CD8-positive, alpha-beta memory T cell (primary cell): ENCODE results near the gene PTPRE. TPM values are rescaled to one million over a fixed set of nuclear protein-coding genes. Genes with fewer than 3 reads are reported as not detected.

Source experiments
- CTCF ChIA-PET: fragments of 350-600 bp; sonication (Branson Sonifier 250); formaldehyde crosslinking; loops from one replicate; lab custom pipeline; 2021; ENCODE audit warnings: antibody characterized with exemption; lab: Charles Lee
- POLR2A ChIA-PET: fragments of 350-600 bp; sonication (Branson Sonifier 250); formaldehyde crosslinking; loops from one replicate; lab custom pipeline; 2021; ENCODE audit warnings: antibody characterized with exemption; lab: Charles Lee
- DNase-seq, 5 donors: peaks; one replicate each; pipeline versions ENCODE4 v3.0.0 to v3.0.0-alpha.2; 2020 to 2022; ENCODE audit warnings: mixed read lengths in 1 of 5
- H3K27ac ChIP-seq: one replicate; pipeline ENCODE4 v1.7.0; 2013; ENCODE audit warnings: low read depth, mild to moderate bottlenecking, low read length, moderate library complexity
- H3K27me3 ChIP-seq: 2 replicates; pipeline ENCODE4 v1.7.0; 2013; ENCODE audit warnings: low read length, mild to moderate bottlenecking; ENCODE audit not compliant: insufficient read depth, poor library complexity, severe bottlenecking
- H3K36me3 ChIP-seq: 2 replicates; pipeline ENCODE4 v1.7.0; 2013; ENCODE audit warnings: mild to moderate bottlenecking, low read length, moderate library complexity; ENCODE audit not compliant: insufficient read depth
- H3K4me1 ChIP-seq: 2 replicates; pipeline ENCODE4 v1.7.0; 2013; ENCODE audit warnings: mild to moderate bottlenecking, low read length, moderate library complexity; ENCODE audit not compliant: insufficient read depth
- H3K4me3 ChIP-seq: 2 replicates; pipeline ENCODE4 v1.7.0; 2013; ENCODE audit warnings: mild to moderate bottlenecking, low read length
- H3K9me3 ChIP-seq: 2 replicates; pipeline ENCODE4 v1.7.0; 2013; ENCODE audit warnings: mild to moderate bottlenecking, low read length
- H3K27ac Mint-ChIP-seq, 8 donors: one replicate each; pipeline ENCODE4 v1.8.0; 2020 to 2021; ENCODE audit warnings: mixed read lengths in 8 of 8, mild to moderate bottlenecking in 6 of 8, inconsistent platforms in 3 of 8, moderate library complexity in 3 of 8
- H3K27me3 Mint-ChIP-seq, 2 donors: one replicate each; pipeline ENCODE4 v1.8.0; 2020 to 2021; ENCODE audit warnings: mixed read lengths in 2 of 2, mild to moderate bottlenecking in 1 of 2, moderate library complexity in 1 of 2
- H3K36me3 Mint-ChIP-seq, 3 donors: one replicate each; pipeline ENCODE4 v1.8.0; 2020 to 2021; ENCODE audit warnings: mixed read lengths in 3 of 3, inconsistent platforms in 1 of 3, mild to moderate bottlenecking in 1 of 3
- H3K4me1 Mint-ChIP-seq, 3 donors: one replicate each; pipeline ENCODE4 v1.8.0; 2020 to 2021; ENCODE audit warnings: mixed read lengths in 3 of 3, inconsistent platforms in 1 of 3, mild to moderate bottlenecking in 1 of 3
- H3K4me3 Mint-ChIP-seq, 7 donors: one replicate each; pipeline ENCODE4 v1.8.0; 2020 to 2021; ENCODE audit warnings: mixed read lengths in 7 of 7, mild to moderate bottlenecking in 6 of 7, moderate library complexity in 4 of 7, inconsistent platforms in 2 of 7
- H3K9me3 Mint-ChIP-seq, 5 donors: one replicate each; pipeline ENCODE4 v1.8.0; 2020 to 2022; ENCODE audit warnings: mixed read lengths in 5 of 5, mild to moderate bottlenecking in 3 of 5, moderate library complexity in 2 of 5, inconsistent platforms in 1 of 5
- polyA plus RNA-seq: library from polyadenylated mRNA; unstranded; fragments of 300-500 nt; fragmentation: Illumina TruSeq; gene quantifications from one replicate; pipeline ENCODE4 v1.2.3, GENCODE V29; 2021
- total RNA-seq, 2 experiments: library from RNA; stranded (reverse); gene quantifications; one replicate each; pipeline ENCODE4 v1.2.3, GENCODE V29; 2021

PTPRE gene
- total and polyA plus RNA-seq, 3 experiments from 2014 or later = 25.2 to 29.5 (median 26.0) TPM

DNA sequence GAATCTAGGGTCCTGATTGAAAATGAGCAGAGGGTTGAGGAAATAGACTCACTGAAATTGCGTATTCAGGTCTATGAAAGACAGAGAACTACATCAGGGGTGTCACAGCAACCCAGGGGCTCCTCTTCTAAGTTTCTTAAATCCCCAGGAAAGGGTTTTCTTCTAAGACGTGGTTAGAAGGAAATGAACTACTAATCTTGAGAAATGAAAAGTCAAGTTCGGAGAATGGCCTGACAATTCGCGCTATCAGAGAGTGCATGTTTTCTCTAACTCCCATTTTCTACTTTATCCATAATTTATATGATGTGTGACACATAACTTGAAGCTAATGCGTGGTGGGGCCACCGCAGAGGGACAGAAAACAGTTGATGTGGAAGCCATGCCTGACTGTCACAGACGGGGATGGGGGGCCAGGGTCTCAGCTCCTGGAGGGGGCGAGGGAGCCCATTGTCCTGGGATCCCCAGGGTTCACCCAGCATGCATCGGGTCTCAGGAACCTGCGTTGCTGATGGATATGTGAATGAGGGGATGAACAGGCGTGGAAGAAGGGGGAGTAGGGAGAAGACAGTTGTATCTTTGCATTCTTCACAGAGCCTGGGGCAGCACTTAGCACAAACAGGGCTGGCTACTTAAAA, 86.3 kb downstream of the PTPRE start:
- no peaks in the 10 kb centered on the region for H3K9me3 Mint-ChIP-seq
- no peak for DNase-seq
- no peak overlapping the region for H3K27ac Mint-ChIP-seq

DNA sequence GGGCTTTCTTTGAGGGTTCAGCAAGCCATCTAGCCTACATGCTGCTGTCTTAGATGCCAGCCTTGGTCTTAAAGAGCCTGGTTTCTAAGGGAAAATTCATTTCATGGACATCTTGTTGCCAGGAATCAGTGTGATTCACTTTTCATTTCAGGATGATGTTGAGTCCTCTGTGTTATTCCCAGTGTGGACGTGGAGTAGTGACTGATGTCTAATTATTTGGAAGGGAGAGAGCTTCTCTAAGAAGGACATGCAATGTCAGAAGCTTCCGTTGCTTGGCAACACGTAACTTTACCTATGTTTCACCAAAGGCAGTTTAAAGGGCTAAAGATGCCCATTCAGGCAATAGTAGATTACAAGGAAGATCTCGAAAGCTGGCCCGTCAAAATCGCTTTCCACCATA, 89.0 kb downstream of the PTPRE start:
- H3K27ac Mint-ChIP-seq = no peak overlapping the region
- H3K27me3 Mint-ChIP-seq = peaks cover 14 to 30% of the 10 kb centered on the region in 2 donors
- Histone ChIP-seq H3K4me3 (no peak overlapping the region), H3K9me3 (no peaks in the 10 kb centered on the region), H3K27ac (no peak overlapping the region), H3K36me3 (no peaks in the 10 kb centered on the region), H3K27me3 (no peaks in the 10 kb centered on the region), H3K4me1 (peaks cover 9% of the 10 kb centered on the region)
- CTCF ChIA-PET = no interaction called here
- no peaks in the 10 kb centered on the region for H3K36me3 Mint-ChIP-seq
- no peak overlapping the region for H3K4me3 Mint-ChIP-seq
- POLR2A ChIA-PET = no interaction called here
- no peaks in the 10 kb centered on the region for H3K9me3 Mint-ChIP-seq
- H3K4me1 Mint-ChIP-seq = peaks cover 8 to 9% (median 8%) of the 10 kb centered on the region in 3 donors
- DNase-seq = no peak

More for the DNA sequence above, 86.3 kb downstream of the PTPRE start:
- H3K27ac ChIP-seq = no peak overlapping the region
- Mint-ChIP-seq H3K36me3 (no peaks in the 10 kb centered on the region), H3K27me3 (peaks cover 9 to 37% of the 10 kb centered on the region in 2 donors), H3K4me1 (peaks cover 10 to 20% (median 15%) of the 10 kb centered on the region in 3 donors), H3K4me3 (no peak overlapping the region)
- no peak overlapping the region for H3K4me3 ChIP-seq
- no peaks in the 10 kb centered on the region for H3K36me3 ChIP-seq
- H3K9me3 ChIP-seq = no peaks in the 10 kb centered on the region
- no peaks in the 10 kb centered on the region for H3K27me3 ChIP-seq
- POLR2A ChIA-PET = no interaction called here
- H3K4me1 ChIP-seq = peaks cover 9% of the 10 kb centered on the region
- CTCF ChIA-PET = no interaction called here

DNA sequence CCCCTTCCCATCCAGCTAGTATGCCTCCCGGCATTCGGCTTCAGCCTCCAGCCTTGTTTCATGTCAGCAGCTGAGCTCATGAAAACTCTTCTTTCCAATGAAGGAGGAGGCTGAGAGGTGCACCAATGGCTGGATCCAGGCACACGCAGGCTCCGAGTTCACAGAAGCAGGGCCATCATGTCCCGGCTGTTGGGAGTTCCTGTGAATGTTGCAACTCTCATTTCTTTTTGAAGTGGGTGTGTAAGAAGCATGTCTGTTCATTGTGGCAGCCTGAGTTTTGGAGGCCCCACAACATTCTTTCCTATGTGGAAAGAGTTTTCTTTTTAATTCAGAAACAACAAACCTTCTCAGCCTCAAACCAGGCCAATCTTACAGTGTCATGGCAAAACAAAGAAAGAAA, 89.7 kb downstream of the PTPRE start:
- Histone ChIP-seq H3K4me1 (peaks cover 4% of the 10 kb centered on the region), H3K27me3 (no peaks in the 10 kb centered on the region), H3K4me3 (no peak overlapping the region), H3K9me3 (no peaks in the 10 kb centered on the region), H3K36me3 (no peaks in the 10 kb centered on the region), H3K27ac (no peak overlapping the region)
- Mint-ChIP-seq H3K4me1 (peaks cover 1 to 4% (median 1%) of the 10 kb centered on the region in 3 donors), H3K9me3 (no peaks in the 10 kb centered on the region), H3K27me3 (peaks cover 19 to 30% of the 10 kb centered on the region in 2 donors), H3K27ac (no peak overlapping the region), H3K4me3 (no peak overlapping the region), H3K36me3 (no peaks in the 10 kb centered on the region)
- CTCF ChIA-PET = no interaction called here
- POLR2A ChIA-PET = no interaction called here
- DNase-seq = no peak

DNA sequence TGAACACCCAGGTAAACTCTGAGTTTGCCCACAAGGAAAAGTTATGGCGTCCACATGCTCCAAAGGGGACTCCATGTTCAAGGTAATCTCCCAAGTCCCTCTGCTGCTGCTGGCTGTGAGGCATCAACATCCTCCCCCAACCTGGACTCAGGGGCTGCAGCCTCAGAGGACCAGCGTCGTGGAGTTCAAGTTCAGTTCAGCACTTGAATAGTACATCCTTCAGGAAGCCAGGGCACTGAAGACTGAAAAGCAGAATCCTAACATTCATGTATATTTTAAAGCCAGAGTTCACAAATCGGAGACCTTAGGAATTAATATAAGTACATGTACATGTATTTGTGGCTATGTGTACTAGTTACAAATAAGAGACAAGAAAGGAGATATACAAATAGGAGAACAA, 90.4 kb downstream of the PTPRE start:
- peaks cover 0 to 4% (median 0%) of the 10 kb centered on the region in 3 donors for H3K4me1 Mint-ChIP-seq
- no peak overlapping the region for H3K4me3 Mint-ChIP-seq
- no peaks in the 10 kb centered on the region for H3K36me3 Mint-ChIP-seq
- Histone ChIP-seq H3K36me3 (no peaks in the 10 kb centered on the region), H3K27me3 (no peaks in the 10 kb centered on the region), H3K27ac (no peak overlapping the region), H3K4me3 (no peak overlapping the region), H3K4me1 (no peaks in the 10 kb centered on the region), H3K9me3 (no peaks in the 10 kb centered on the region)
- ChIA-PET POLR2A (no interaction called here), CTCF (no interaction called here)
- no peaks in the 10 kb centered on the region for H3K9me3 Mint-ChIP-seq
- DNase-seq = no peak
- peaks cover 18 to 35% of the 10 kb centered on the region in 2 donors for H3K27me3 Mint-ChIP-seq
- no peak overlapping the region for H3K27ac Mint-ChIP-seq

DNA sequence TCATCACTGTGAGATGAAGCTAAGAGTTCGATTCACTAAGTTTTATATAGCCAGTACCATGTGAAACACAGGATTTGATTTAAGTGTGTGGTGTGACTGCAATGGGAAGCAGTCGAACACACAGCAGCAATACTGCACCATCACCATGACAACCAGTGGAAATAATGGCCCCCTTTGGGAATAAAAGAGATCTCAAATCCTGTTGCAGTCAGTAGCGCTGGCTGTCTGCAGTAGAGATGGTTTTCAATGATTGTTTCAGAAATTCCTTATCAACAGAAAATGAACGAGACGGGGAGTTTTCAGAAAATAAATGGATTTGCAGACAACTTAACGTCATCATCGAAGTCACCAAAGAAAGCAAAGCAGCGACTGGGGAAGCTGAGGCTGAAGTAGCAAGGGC, 91.0 kb downstream of the PTPRE start:
- H3K36me3 ChIP-seq = no peaks in the 10 kb centered on the region
- Mint-ChIP-seq H3K27me3 (peaks cover 18 to 37% of the 10 kb centered on the region in 2 donors), H3K36me3 (no peaks in the 10 kb centered on the region), H3K4me3 (no peak overlapping the region), H3K4me1 (peaks cover 0 to 4% (median 0%) of the 10 kb centered on the region in 3 donors), H3K27ac (no peak overlapping the region), H3K9me3 (no peaks in the 10 kb centered on the region)
- ChIA-PET POLR2A (no interaction called here), CTCF (interaction anchor here (1.4 kb wide), 1 partner anchor 12 kb away, joined by 3 read pairs; no protein-coding TSS in a partner anchor)
- no peak for DNase-seq
- H3K27me3 ChIP-seq = no peaks in the 10 kb centered on the region
- H3K27ac ChIP-seq = no peak overlapping the region
- no peaks in the 10 kb centered on the region for H3K9me3 ChIP-seq
- H3K4me3 ChIP-seq = no peak overlapping the region
- no peaks in the 10 kb centered on the region for H3K4me1 ChIP-seq

DNA sequence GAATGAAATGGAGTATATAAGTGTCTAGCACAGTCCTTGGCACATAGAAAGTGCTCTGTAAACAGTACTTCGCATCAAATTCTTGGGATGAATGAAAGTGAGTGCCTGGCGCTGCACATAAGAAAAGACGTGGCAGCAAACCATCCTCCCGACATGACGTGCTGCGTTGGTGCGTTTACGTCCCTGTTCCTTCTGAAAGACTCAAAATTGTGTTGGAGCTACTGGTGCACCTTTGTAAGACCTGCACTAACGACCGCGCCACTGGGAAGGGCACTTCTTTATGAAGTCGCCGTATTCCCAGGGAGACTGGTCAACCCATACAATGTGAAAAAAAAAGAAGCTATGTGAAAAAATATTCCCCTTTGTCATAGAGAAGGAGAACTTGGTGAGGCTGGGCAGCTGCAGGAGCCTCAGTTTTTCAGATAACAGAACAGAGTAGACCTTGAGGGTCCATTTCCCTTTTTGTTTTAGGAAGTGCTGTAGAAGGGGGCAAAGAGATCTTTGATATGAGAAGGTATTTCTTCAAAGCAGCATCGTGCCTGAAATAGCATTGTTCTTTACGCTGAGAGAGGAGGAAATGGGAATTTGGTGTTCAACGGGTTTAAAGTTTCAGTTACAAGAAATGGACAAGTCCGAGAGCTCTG, 91.7 kb downstream of the PTPRE start:
- no peak for DNase-seq
- H3K4me3 Mint-ChIP-seq = no peak overlapping the region
- H3K4me3 ChIP-seq = no peak overlapping the region
- H3K27me3 ChIP-seq = no peaks in the 10 kb centered on the region
- H3K4me1 ChIP-seq = no peaks in the 10 kb centered on the region
- H3K27ac ChIP-seq = no peak overlapping the region
- H3K9me3 Mint-ChIP-seq = no peaks in the 10 kb centered on the region
- H3K36me3 ChIP-seq = no peaks in the 10 kb centered on the region
- H3K36me3 Mint-ChIP-seq = no peaks in the 10 kb centered on the region
- POLR2A ChIA-PET = no interaction called here
- H3K4me1 Mint-ChIP-seq = peaks cover 0 to 4% (median 0%) of the 10 kb centered on the region in 3 donors
- H3K9me3 ChIP-seq = no peaks in the 10 kb centered on the region
- no peak overlapping the region for H3K27ac Mint-ChIP-seq
- peaks cover 18 to 33% of the 10 kb centered on the region in 2 donors for H3K27me3 Mint-ChIP-seq
- CTCF ChIA-PET = interaction anchor here (1.4 kb wide), 1 partner anchor 11 kb away, joined by 3 read pairs; no protein-coding TSS in a partner anchor

DNA sequence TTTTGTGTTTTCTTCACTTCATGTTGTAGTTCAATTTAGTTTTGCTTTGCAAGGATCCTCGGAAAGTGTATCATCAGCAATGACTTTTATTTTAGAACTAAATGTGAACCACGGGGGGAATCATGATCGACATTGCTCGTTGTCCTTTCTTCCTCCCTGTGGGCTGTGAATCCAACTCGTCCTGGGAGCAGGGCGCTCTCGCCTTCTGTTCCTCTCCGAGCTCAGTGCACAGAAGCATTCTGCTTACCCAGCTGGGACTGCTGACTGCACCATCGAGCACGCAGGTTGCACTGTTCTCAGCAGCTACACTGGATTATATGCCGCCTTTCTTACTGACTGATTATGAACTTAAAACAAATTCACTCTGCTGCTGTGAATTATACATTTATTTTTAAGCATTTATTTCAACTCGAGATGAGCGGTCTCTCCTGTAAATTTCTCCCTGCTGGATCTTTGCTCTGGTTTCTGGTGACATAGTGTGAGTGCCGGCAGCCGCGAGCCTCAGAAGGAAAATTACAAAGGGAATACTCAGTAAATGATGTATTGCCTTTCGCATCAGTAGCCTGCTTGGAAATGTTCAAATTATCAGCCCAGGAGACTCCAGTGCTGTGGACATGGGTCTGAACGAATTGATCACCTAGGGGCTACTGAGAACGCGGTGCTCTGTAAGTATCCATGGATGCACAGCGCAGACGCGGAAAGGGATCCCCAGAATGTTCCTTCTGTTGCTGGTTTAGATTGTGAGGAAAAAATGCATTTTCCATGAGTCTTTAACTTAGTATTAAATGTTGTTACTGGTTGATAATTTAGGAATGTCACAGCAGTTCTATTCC, 92.6 kb downstream of the PTPRE start:
- Mint-ChIP-seq H3K4me3 (no peak overlapping the region), H3K27me3 (peaks cover 24 to 32% of the 10 kb centered on the region in 2 donors), H3K27ac (no peak overlapping the region), H3K9me3 (no peaks in the 10 kb centered on the region), H3K4me1 (peaks cover 0 to 4% (median 0%) of the 10 kb centered on the region in 3 donors), H3K36me3 (no peaks in the 10 kb centered on the region)
- CTCF ChIA-PET = interaction anchor here (1.1 to 1.4 kb wide), 2 partner anchors 10 to 12 kb away, joined by 3 read pairs; no protein-coding TSS in a partner anchor
- no peaks in the 10 kb centered on the region for H3K36me3 ChIP-seq
- no peak for DNase-seq
- no peak overlapping the region for H3K27ac ChIP-seq
- no peaks in the 10 kb centered on the region for H3K27me3 ChIP-seq
- no peaks in the 10 kb centered on the region for H3K4me1 ChIP-seq
- H3K9me3 ChIP-seq = no peaks in the 10 kb centered on the region
- POLR2A ChIA-PET = no interaction called here
- no peak overlapping the region for H3K4me3 ChIP-seq
